A549 treated with Mapracorat at 1 μM for 4 hours (cell line): ENCODE measurements around the gene APPBP2. TPM values are rescaled to one million over a fixed set of nuclear protein-coding genes. Genes with fewer than 3 reads are reported as not detected.

Experiments
- total RNA-seq: library from RNA; stranded (reverse); fragments of 200-300 nt; extraction: Qiagen RNA extraction; gene quantifications from 5 replicates; pipeline ENCODE4 v1.2.3, GENCODE V29; 2022

APPBP2 gene
- total RNA-seq, result 11.1 to 22.5 TPM (median 15.9 TPM) in 5 replicates

GRCh38 chr17:60525685-60526514, at the start of gene APPBP2:
TSS of gene APPBP2 (minus strand) at chr17:60526242. CDS start at chr17:60525931, 311 bp downstream.

GRCh38 chr17:60422162-60422665, 103.8 kb downstream of the APPBP2 start, which contains the start of gene CHCT1:
TSS of gene CHCT1 (plus strand) at chr17:60422489. CDS start at chr17:60422593, 104 bp downstream.

Other genes starting within 250 kb of the APPBP2 start
- 27.3 to 35.1 TPM (median 33.5 TPM) in 5 replicates for gene USP32, start 134.1 kb downstream of the APPBP2 start, total RNA-seq
- gene CHCT1, start 103.8 kb downstream of the APPBP2 start, total RNA-seq, result 0.54 to 0.57 TPM in 2 of 5 replicates, not detected in the others
- 16.7 to 19.7 TPM (median 19.0 TPM) in 5 replicates for gene PPM1D, start 74.0 kb upstream of the APPBP2 start, total RNA-seq
- gene BCAS3, start 151.6 kb upstream of the APPBP2 start, total RNA-seq, result 7.6 to 9.2 TPM (median 8.0 TPM) in 5 replicates